CD4-positive, alpha-beta memory T cell (primary cell): Measurements from ENCODE around the gene PSMB8. TPM values are rescaled to one million over a fixed set of nuclear protein-coding genes. Genes with fewer than 3 reads are reported as not detected.

ENCODE experiments used
- CTCF ChIA-PET: fragments of 350-600 bp; sonication (Branson Sonifier 250); formaldehyde crosslinking; loops from one replicate; lab custom pipeline; 2021; ENCODE audit warnings: inconsistent platforms; ENCODE audit not compliant: partially characterized antibody; lab: Charles Lee
- POLR2A ChIA-PET: fragments of 350-600 bp; sonication (Branson Sonifier 250); formaldehyde crosslinking; loops from one replicate; lab custom pipeline; 2021; ENCODE audit not compliant: partially characterized antibody; lab: Charles Lee
- DNase-seq, 5 donors: peaks; one replicate each; pipeline versions ENCODE4 v3.0.0 to v3.0.0-alpha.2; 2020 to 2022; ENCODE audit warnings: mixed read lengths in 1 of 5
- H3K27ac ChIP-seq: one replicate; pipeline ENCODE4 v1.7.0; 2013; ENCODE audit warnings: low read depth, low read length
- H3K27me3 ChIP-seq: 2 replicates; pipeline ENCODE4 v1.7.0; 2013; ENCODE audit warnings: mild to moderate bottlenecking, low read length, moderate library complexity; ENCODE audit not compliant: insufficient read depth
- H3K36me3 ChIP-seq: 2 replicates; pipeline ENCODE4 v1.7.0; 2013; ENCODE audit warnings: mild to moderate bottlenecking, low read length, moderate library complexity; ENCODE audit not compliant: insufficient read depth
- H3K4me1 ChIP-seq: 2 replicates; pipeline ENCODE4 v1.7.0; 2013; ENCODE audit warnings: mild to moderate bottlenecking, low read length, moderate library complexity; ENCODE audit not compliant: insufficient read depth
- H3K4me3 ChIP-seq, 2 donors: one replicate each; pipeline ENCODE4 v1.7.0; 2013; ENCODE audit warnings: low read length in 2 of 2, mild to moderate bottlenecking in 1 of 2
- H3K9me3 ChIP-seq, 2 donors: one replicate each; pipeline ENCODE4 v1.7.0; 2013; ENCODE audit warnings: low read length in 2 of 2, control low read depth in 1 of 2; ENCODE audit not compliant: control insufficient read depth in 1 of 2
- H3K27ac Mint-ChIP-seq, 7 donors: one replicate each; pipeline ENCODE4 v1.8.0; 2020 to 2021; ENCODE audit warnings: mixed read lengths in 7 of 7, mild to moderate bottlenecking in 6 of 7, inconsistent platforms in 3 of 7, moderate library complexity in 3 of 7
- H3K27me3 Mint-ChIP-seq, 2 donors: one replicate each; pipeline ENCODE4 v1.8.0; 2020 to 2021; ENCODE audit warnings: mixed read lengths in 2 of 2
- H3K36me3 Mint-ChIP-seq, 2 donors: one replicate each; pipeline ENCODE4 v1.8.0; 2020 to 2021; ENCODE audit warnings: mixed read lengths in 2 of 2, inconsistent platforms in 1 of 2, mild to moderate bottlenecking in 1 of 2
- H3K4me1 Mint-ChIP-seq, 4 donors: one replicate each; pipeline ENCODE4 v1.8.0; 2020 to 2021; ENCODE audit warnings: mixed read lengths in 4 of 4, mild to moderate bottlenecking in 1 of 4
- H3K4me3 Mint-ChIP-seq, 8 donors: one replicate each; pipeline ENCODE4 v1.8.0; 2020 to 2021; ENCODE audit warnings: mixed read lengths in 8 of 8, mild to moderate bottlenecking in 7 of 8, moderate library complexity in 6 of 8, inconsistent platforms in 3 of 8
- H3K9me3 Mint-ChIP-seq, 8 donors: one replicate each; pipeline ENCODE4 v1.8.0; 2020 to 2021; ENCODE audit warnings: mixed read lengths in 8 of 8, mild to moderate bottlenecking in 5 of 8, inconsistent platforms in 3 of 8, moderate library complexity in 1 of 8
- intact Hi-C: fragments of 100-400 bp; cut with micrococcal nuclease; formaldehyde crosslinking; loops from one replicate; pipeline ENCODE4 v1.15.1; 2023
- polyA plus RNA-seq, 2 donors: library from polyadenylated mRNA; unstranded; fragments of 300-500 nt; fragmentation: Illumina TruSeq; gene quantifications; one replicate each; pipeline ENCODE4 v1.2.3, GENCODE V29; 2021
- total RNA-seq, 2 experiments: library from RNA; stranded (reverse); gene quantifications; one replicate each; pipeline ENCODE4 v1.2.3, GENCODE V29; 2021

PSMB8 gene
- total and polyA plus RNA-seq, 4 experiments from 2014 or later: 134 to 426 (median 251) TPM

DNA sequence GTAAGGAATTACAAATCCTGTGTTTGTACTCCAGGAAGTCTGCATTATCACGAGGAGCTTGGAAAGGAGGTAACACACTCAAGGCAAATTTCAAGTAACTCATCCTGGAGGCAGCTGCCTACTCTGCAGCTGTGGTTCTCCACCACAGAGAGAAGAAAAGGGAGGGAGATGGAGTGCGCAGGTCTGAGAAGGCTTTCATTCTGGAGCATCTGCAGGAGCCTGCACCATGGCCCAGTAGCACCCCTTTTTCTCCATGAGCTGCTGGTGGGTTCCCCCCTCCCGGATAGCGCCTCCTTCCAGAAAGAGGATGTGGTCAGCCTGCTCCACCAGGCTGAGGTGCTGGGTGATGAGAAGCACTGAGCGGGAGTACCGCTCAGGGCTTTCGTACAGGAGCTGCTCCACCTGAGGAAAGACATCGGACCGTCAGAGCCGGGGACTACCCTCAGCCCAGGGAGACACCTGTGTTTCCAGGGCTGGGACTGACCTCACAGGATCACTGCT, 1.6 kb upstream of the PSMB8 start:
- Mint-ChIP-seq H3K4me3 (peak overlapping the region; percentile 94 to 100 (median 97)), H3K27me3 (no peaks in the 10 kb centered on the region), H3K4me1 (peaks cover 61 to 97% (median 71%) of the 10 kb centered on the region in 4 donors), H3K36me3 (peaks cover 78 to 92% of the 10 kb centered on the region in 2 donors), H3K9me3 (no peaks in the 10 kb centered on the region), H3K27ac (peak overlapping the region; percentile 99 to 100 (median 99))
- peaks cover 63% of the 10 kb centered on the region for H3K36me3 ChIP-seq
- no peaks in the 10 kb centered on the region for H3K27me3 ChIP-seq
- peak overlapping the region; percentile 89 to 98 for H3K4me3 ChIP-seq
- H3K27ac ChIP-seq: peak overlapping the region; percentile 99
- peak; percentile 43 to 76 (median 57) for DNase-seq
- H3K9me3 ChIP-seq: no peaks in the 10 kb centered on the region
- POLR2A ChIA-PET: interaction anchor here (0.7 to 11.6 kb wide), 31 partner anchors 8 to 1270 kb away, joined by 3 to 1160 read pairs (median 8); partner anchors contain the start of genes B3GALT4, BAG6, BRD2 and GPSM3
- intact Hi-C loops: loop anchor here (2.0 to 10.0 kb wide), 2 partner anchors 49 to 1191 kb away; partner anchors contain the start of genes APOM and BAG6
- peaks cover 79% of the 10 kb centered on the region for H3K4me1 ChIP-seq
- CTCF ChIA-PET: interaction anchor here (0.8 to 11.2 kb wide), 13 partner anchors 12 to 139 kb away, joined by 3 to 480 read pairs (median 4); partner anchors contain the start of genes PSMB9 and TAP1

DNA sequence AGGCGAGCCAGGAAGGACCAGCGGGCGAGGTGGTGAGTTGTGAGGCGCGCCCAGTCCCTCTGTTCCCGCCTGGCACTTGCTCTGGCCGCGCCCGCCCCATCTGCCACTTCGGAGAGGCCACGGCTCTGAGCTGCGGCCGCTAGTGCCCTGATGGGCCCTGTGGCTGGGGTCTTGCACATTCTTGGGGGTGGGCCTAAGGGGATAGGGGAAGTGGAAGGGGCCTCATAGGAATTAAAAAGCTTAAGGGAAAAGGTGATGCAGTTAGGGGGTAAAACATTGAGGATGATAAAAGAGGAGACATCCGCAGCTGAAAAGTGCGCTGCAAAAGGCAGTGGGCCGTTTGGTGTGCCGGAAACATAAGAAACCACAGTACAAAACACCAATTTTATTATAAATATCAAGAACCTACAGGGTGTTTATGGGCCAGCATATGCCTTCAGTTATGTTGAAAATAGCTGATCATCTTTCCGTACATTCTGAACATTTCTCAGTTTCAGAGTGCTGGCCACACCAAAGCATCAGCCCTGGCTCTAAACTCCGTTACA, 1.1 kb upstream of the PSMB8 start:
- Mint-ChIP-seq H3K9me3 (no peaks in the 10 kb centered on the region), H3K27ac (peak overlapping the region; percentile 99 to 100 (median 99)), H3K4me1 (peaks cover 62 to 97% (median 71%) of the 10 kb centered on the region in 4 donors), H3K27me3 (no peaks in the 10 kb centered on the region), H3K4me3 (peak overlapping the region; percentile 94 to 100 (median 97)), H3K36me3 (peaks cover 76 to 89% of the 10 kb centered on the region in 2 donors)
- no peaks in the 10 kb centered on the region for H3K27me3 ChIP-seq
- no peaks in the 10 kb centered on the region for H3K9me3 ChIP-seq
- DNase-seq: peak in 1 of 5 donors; percentile 61
- peak overlapping the region; percentile 89 to 98 for H3K4me3 ChIP-seq
- peaks cover 58% of the 10 kb centered on the region for H3K36me3 ChIP-seq
- CTCF ChIA-PET: interaction anchor here (1.0 to 11.2 kb wide), 13 partner anchors 11 to 140 kb away, joined by 3 to 480 read pairs (median 4); partner anchors contain the start of genes HLA-DMA, PSMB9 and TAP1
- H3K27ac ChIP-seq: peak overlapping the region; percentile 99
- POLR2A ChIA-PET: interaction anchor here (0.8 to 11.6 kb wide), 34 partner anchors 10 to 1264 kb away, joined by 3 to 1160 read pairs (median 8); partner anchors contain the start of genes B3GALT4, BAG6, BRD2 and DXO
- intact Hi-C loops: loop anchor here (1.0 to 10.0 kb wide), 4 partner anchors 8 to 1190 kb away; partner anchors contain the start of genes APOM, BAG6 and TAP1
- H3K4me1 ChIP-seq: peaks cover 79% of the 10 kb centered on the region

DNA sequence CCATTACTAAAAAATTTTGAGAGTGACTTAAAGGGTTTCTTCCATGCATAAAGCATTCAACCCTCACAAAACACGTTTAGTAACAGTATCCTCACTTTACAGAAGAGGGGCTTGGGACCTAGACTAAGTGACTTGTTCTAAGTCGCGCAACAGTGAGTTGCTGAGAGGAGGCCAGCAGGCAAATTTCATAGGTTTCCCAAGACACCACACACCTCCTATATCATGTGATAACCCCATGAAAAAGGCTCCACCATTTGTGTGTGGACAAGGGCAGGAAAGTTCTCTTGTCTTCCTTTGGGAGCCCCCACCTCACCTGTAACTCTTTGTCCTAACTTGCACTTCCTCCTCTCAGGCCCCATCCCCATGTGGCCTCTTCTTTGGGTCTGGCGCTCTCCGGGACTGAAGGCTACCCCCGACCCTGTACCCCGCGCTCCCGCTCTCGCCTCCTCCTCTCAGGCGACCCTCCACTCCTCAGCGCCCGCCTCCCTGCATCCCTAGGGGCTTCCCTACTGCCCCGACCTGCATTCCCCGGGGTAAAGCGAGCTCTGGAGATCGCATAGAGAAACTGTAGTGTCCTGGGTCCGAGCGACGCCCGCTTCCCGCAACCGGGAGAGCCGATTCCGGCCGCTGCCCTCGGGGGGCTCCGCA, 392 bp downstream of the PSMB8 start:
- peaks cover 47% of the 10 kb centered on the region for H3K36me3 ChIP-seq
- no peaks in the 10 kb centered on the region for H3K27me3 Mint-ChIP-seq
- H3K9me3 Mint-ChIP-seq: no peaks in the 10 kb centered on the region
- H3K4me1 Mint-ChIP-seq: peaks cover 54 to 98% (median 67%) of the 10 kb centered on the region in 4 donors
- H3K27ac Mint-ChIP-seq: peak overlapping the region; percentile 99 to 100 (median 99)
- POLR2A ChIA-PET: interaction anchor here (0.6 to 11.6 kb wide), 17 partner anchors 9 to 1489 kb away, joined by 3 to 1160 read pairs (median 12); partner anchors contain the start of genes BRD2, GPSM3, HLA-DMA and PSMB9
- CTCF ChIA-PET: interaction anchor here (1.0 to 11.2 kb wide), 5 partner anchors 14 to 128 kb away, joined by 3 to 480 read pairs (median 9); partner anchors contain the start of genes HLA-DMA, PSMB9 and TAP1
- peaks cover 78% of the 10 kb centered on the region for H3K4me1 ChIP-seq
- H3K4me3 ChIP-seq: peak overlapping the region; percentile 89 to 98
- intact Hi-C loops: loop anchor here (10.0 kb wide), 1 partner anchor 1189 kb away; the partner anchor contains the start of genes APOM and BAG6
- no peaks in the 10 kb centered on the region for H3K9me3 ChIP-seq
- peak overlapping the region; percentile 94 to 100 (median 97) for H3K4me3 Mint-ChIP-seq
- H3K27ac ChIP-seq: peak overlapping the region; percentile 99
- peaks cover 65 to 82% of the 10 kb centered on the region in 2 donors for H3K36me3 Mint-ChIP-seq
- no peak for DNase-seq
- no peaks in the 10 kb centered on the region for H3K27me3 ChIP-seq

DNA sequence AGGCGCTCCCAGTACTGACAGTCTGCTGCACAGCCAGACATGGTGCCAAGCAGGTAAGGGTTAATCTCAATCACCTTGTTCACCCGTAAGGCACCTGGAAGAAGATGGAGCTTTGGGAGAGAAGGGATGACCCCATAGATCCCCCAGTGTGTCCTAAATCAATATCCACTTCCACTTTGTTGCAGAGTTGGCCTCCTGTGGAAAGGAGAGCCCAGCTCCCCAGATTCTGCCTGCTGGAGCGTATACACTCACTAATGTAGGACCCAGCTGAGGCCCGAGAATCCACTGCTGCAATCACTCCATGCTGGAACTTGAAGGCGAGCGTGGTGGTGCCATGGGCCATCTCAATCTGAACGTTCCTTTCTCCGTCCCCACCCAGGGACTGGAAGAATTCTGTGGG, 1.2 kb downstream of the PSMB8 start:
- H3K36me3 Mint-ChIP-seq: peaks cover 57 to 77% of the 10 kb centered on the region in 2 donors
- H3K4me1 Mint-ChIP-seq: peaks cover 46 to 97% (median 60%) of the 10 kb centered on the region in 4 donors
- intact Hi-C loops: loop anchor here (10.0 kb wide), 1 partner anchor 1188 kb away; the partner anchor contains the start of genes APOM and BAG6
- ChIA-PET CTCF (interaction anchor here (6.4 to 11.2 kb wide), 2 partner anchors 15 to 25 kb away, joined by 263 to 480 read pairs; partner anchors contain the start of genes PSMB9 and TAP1), POLR2A (interaction anchor here (1.0 to 11.6 kb wide), 5 partner anchors 8 to 131 kb away, joined by 3 to 1160 read pairs (median 270); partner anchors contain the start of genes BRD2, HLA-DMA, PSMB9 and TAP1)
- H3K27me3 ChIP-seq: no peaks in the 10 kb centered on the region
- H3K27ac ChIP-seq: peak overlapping the region; percentile 99
- peaks cover 73% of the 10 kb centered on the region for H3K4me1 ChIP-seq
- no peaks in the 10 kb centered on the region for H3K9me3 ChIP-seq
- peak overlapping the region; percentile 94 to 100 (median 97) for H3K4me3 Mint-ChIP-seq
- peak overlapping the region; percentile 99 to 100 (median 99) for H3K27ac Mint-ChIP-seq
- no peaks in the 10 kb centered on the region for H3K9me3 Mint-ChIP-seq
- H3K36me3 ChIP-seq: peaks cover 39% of the 10 kb centered on the region
- no peak for DNase-seq
- H3K4me3 ChIP-seq: peak overlapping the region; percentile 89 to 98
- no peaks in the 10 kb centered on the region for H3K27me3 Mint-ChIP-seq

DNA sequence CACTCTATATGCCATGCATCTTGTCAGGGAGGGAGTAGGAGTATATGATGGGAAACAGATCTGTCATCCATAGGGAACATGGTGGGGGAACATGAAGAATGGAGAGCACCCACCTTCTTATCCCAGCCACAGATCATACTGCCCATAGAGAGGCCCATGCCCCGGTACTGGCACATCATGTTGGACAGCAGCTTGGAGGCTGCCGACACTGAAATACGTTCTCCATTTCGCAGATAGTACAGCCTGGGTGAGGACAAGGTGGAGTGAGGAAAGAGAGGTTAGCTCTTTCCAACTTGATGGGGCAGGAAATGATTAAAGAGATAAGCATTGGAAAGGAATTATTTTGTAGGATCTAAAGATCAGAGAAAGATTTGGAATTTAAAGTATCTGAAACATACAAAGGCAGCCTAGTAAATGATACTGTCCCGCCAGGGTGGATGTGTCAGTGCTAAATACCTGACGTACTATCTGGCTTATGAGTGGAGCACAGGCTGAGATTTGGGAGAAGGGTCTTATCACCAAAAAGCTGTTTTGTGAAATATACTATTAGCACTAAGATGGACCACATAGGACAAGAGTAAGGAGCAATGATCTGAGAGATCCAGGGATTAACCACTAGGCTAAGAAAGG, 1.7 kb downstream of the PSMB8 start:
- peaks cover 34% of the 10 kb centered on the region for H3K36me3 ChIP-seq
- ChIA-PET CTCF (interaction anchor here (6.4 to 11.2 kb wide), 2 partner anchors 15 to 26 kb away, joined by 263 to 480 read pairs; partner anchors contain the start of genes PSMB9 and TAP1), POLR2A (interaction anchor here (1.0 to 11.6 kb wide), 6 partner anchors 8 to 142 kb away, joined by 3 to 1160 read pairs (median 172); partner anchors contain the start of genes BRD2, HLA-DMA, PSMB9 and TAP1)
- Mint-ChIP-seq H3K4me3 (peak overlapping the region; percentile 94 to 100 (median 97)), H3K36me3 (peaks cover 51 to 75% of the 10 kb centered on the region in 2 donors), H3K4me1 (peaks cover 46 to 97% (median 60%) of the 10 kb centered on the region in 4 donors), H3K27ac (peak overlapping the region; percentile 93 to 100 (median 99)), H3K27me3 (no peaks in the 10 kb centered on the region), H3K9me3 (no peaks in the 10 kb centered on the region)
- H3K27me3 ChIP-seq: no peaks in the 10 kb centered on the region
- no peaks in the 10 kb centered on the region for H3K9me3 ChIP-seq
- no peak for DNase-seq
- peaks cover 73% of the 10 kb centered on the region for H3K4me1 ChIP-seq
- peak overlapping the region; percentile 89 to 98 for H3K4me3 ChIP-seq
- H3K27ac ChIP-seq: peak overlapping the region; percentile 99
- intact Hi-C loops: loop anchor here (10.0 kb wide), 1 partner anchor 1187 kb away; the partner anchor contains the start of genes APOM and BAG6
